Measurements from ENCODE around the gene CHIT1.

The CHIT1 gene

GRCh38 chr1:203270448-203270847 is 41.0 kb upstream of the CHIT1 start:
- no peak for TF ChIP-seq CTCF (IDR thresholded peaks at IDR 0.05)

GRCh38 chr1:203269654-203270020 is 40.2 kb upstream of the CHIT1 start:
- no peak for TF ChIP-seq CTCF (IDR thresholded peaks at IDR 0.05)

GRCh38 chr1:203268901-203269653 is 39.6 kb upstream of the CHIT1 start:
- peak; percentile 97 for TF ChIP-seq CTCF (IDR thresholded peaks at IDR 0.05)

GRCh38 chr1:203267912-203268311 is 38.4 kb upstream of the CHIT1 start:
- TF ChIP-seq CTCF (IDR thresholded peaks at IDR 0.05), result no peak

GRCh38 chr1:203267347-203267846 is 37.9 kb upstream of the CHIT1 start:
- peak; percentile 95 for TF ChIP-seq CTCF (IDR thresholded peaks at IDR 0.05)

GRCh38 chr1:203265541-203265940 is 36.1 kb upstream of the CHIT1 start:
- TF ChIP-seq CTCF (IDR thresholded peaks at IDR 0.05), result no peak

GRCh38 chr1:203264052-203264501 is 34.6 kb upstream of the CHIT1 start:
- TF ChIP-seq CTCF (IDR thresholded peaks at IDR 0.05), result no peak

Data from LNCAP (cell line).